Vagina (tissue), 2 donors: Measurements from ENCODE around the gene RNF208.

Experiments
- POLR2A ChIP-seq, 2 donors: fragments of 450-650 bp; IDR thresholded peaks; one replicate each; pipeline ENCODE4 v1.6.1; 2017; ENCODE audit warnings: antibody characterized with exemption in 2 of 2, mild to moderate bottlenecking in 2 of 2, moderate library complexity in 2 of 2
- POLR2AphosphoS5 ChIP-seq, 2 donors: sonication (generic); formaldehyde crosslinking; IDR thresholded peaks; one replicate each; pipeline ENCODE4 v1.9.0; 2017; ENCODE audit warnings: antibody characterized with exemption in 2 of 2, mild to moderate bottlenecking in 2 of 2, low read depth in 1 of 2; ENCODE audit not compliant: insufficient read depth in 1 of 2
- TF ChIP-seq, protein P1 (sequence below), 3 experiments: fragments of 450-650 bp in 2 of 3; fragments of 200-600 bp in 1 of 3; sonication (generic) in 1 of 3; IDR thresholded peaks; one replicate each; pipeline ENCODE4 v1.5.1; 2017 to 2019; ENCODE audit warnings: antibody characterized with exemption in 3 of 3, mild to moderate bottlenecking in 2 of 3, moderate library complexity in 2 of 3

DNA sequence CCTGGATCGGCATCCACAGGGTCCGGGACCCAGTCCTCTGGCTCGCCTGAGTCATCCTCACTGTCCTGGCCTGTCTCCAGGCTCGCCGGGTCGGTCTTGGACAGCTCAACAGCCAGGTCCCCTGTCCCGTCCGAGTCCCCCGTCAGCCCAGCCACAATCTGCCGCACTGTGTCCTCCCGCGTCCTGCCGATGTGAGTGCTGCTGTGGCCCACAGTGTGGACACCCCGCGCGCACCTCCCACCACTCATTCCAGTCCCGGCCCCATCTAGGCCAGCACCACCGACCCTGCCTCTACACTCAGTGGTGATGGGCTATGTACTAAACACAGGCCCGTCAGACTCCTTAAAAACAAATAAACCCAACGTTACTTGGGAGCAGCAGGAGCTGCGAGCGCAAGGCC is 40.4 kb downstream of the RNF208 start:
- TF ChIP-seq, protein P1, sequence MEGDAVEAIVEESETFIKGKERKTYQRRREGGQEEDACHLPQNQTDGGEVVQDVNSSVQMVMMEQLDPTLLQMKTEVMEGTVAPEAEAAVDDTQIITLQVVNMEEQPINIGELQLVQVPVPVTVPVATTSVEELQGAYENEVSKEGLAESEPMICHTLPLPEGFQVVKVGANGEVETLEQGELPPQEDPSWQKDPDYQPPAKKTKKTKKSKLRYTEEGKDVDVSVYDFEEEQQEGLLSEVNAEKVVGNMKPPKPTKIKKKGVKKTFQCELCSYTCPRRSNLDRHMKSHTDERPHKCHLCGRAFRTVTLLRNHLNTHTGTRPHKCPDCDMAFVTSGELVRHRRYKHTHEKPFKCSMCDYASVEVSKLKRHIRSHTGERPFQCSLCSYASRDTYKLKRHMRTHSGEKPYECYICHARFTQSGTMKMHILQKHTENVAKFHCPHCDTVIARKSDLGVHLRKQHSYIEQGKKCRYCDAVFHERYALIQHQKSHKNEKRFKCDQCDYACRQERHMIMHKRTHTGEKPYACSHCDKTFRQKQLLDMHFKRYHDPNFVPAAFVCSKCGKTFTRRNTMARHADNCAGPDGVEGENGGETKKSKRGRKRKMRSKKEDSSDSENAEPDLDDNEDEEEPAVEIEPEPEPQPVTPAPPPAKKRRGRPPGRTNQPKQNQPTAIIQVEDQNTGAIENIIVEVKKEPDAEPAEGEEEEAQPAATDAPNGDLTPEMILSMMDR (IDR thresholded peaks at IDR 0.05): no peak
- TF ChIP-seq POLR2A (IDR thresholded peaks at IDR 0.05) (no peak), POLR2AphosphoS5 (IDR thresholded peaks at IDR 0.05; ENCODE audit: insufficient read depth in 1 of 2, low read depth in 1 of 2) (no peak)
